K562 (cell line): ENCODE measurements around the gene TFEC. TPM values are rescaled to one million over a fixed set of nuclear protein-coding genes. Genes with fewer than 3 reads are reported as not detected.

Source experiments
- ATAC-seq: fragments of 200-7000 bp; cut with Tn5 transposase; 3 replicates; pipeline ENCODE4 v1.9.1; 2020; ENCODE audit warnings: moderate library complexity
- Bru-seq: library from RNA; stranded (reverse); fragments of 400-500 nt; gene quantifications from one replicate; lab custom pipeline; 2021; lab: Mats Ljungman, UMichigan
- BruChase-seq, 2 experiments: library from RNA; stranded (reverse); fragments of 400-500 nt; gene quantifications; one replicate each; lab custom pipeline; 2021; lab: Mats Ljungman, UMichigan
- BruUV-seq: library from RNA; stranded (reverse); fragments of 400-500 nt; replicated peaks from 2 replicates; lab custom pipeline; 2021; lab: Mats Ljungman, UMichigan
- CTCF ChIA-PET: fragments of 300-600 bp; formaldehyde crosslinking; extraction: SDS; loops from one replicate; lab custom pipeline; 2021; ENCODE audit warnings: low intra/inter-chr PET ratio; lab: Yijun Ruan, JAX
- POLR2A ChIA-PET: fragments of 300-600, 350-650 bp; sonication (Branson Sonifier 250); formaldehyde crosslinking; extraction: SDS; loops from one replicate; lab custom pipeline; 2021; ENCODE audit warnings: antibody characterized with exemption, inconsistent platforms; lab: Yijun Ruan, JAX
- DNase-seq, 4 experiments: peaks; one replicate each; pipeline versions ENCODE4 v3.0.0 to v3.0.0-alpha.2; 2011 to 2018; ENCODE audit warnings: low spot score in 3 of 4, mixed read lengths in 3 of 4; ENCODE audit errors: extremely low read depth in 1 of 4
- FAIRE-seq: peaks from 2 replicates; lab custom pipeline; 2011; peaks lifted over from hg19 to GRCh38; lab: Jason Lieb, UNC
- H2AFZ ChIP-seq: 2 replicates; pipeline ENCODE4 v1.6.0; 2011; ENCODE audit warnings: low read depth, low read length, control low read depth, inconsistent platforms
- H3K27ac ChIP-seq: fragments of 200-600 bp; 3 replicates; pipeline ENCODE4 v1.8.0; 2011; ENCODE audit warnings: low read depth, mild to moderate bottlenecking, control low read depth, inconsistent platforms, low read length, moderate library complexity, mixed read lengths; ENCODE audit errors: extremely low read depth
- H3K27me3 ChIP-seq, 2 experiments: fragments of 300-600 bp in 1 of 2; 2 replicates in 1 of 2; 3 replicates in 1 of 2; pipeline versions ENCODE4 v1.6.0 to v1.8.0; 2011; ENCODE audit warnings: inconsistent platforms in 2 of 2, low read length in 2 of 2, mild to moderate bottlenecking in 1 of 2, mixed read lengths in 1 of 2, moderate library complexity in 1 of 2; ENCODE audit not compliant: control insufficient read depth in 2 of 2, insufficient read depth in 2 of 2
- H3K36me3 ChIP-seq: fragments of 300-600 bp; 3 replicates; pipeline ENCODE4 v1.8.0; 2011; ENCODE audit warnings: mild to moderate bottlenecking, low read length, inconsistent platforms; ENCODE audit not compliant: control insufficient read depth, insufficient read depth
- H3K4me1 ChIP-seq, 2 experiments: fragments of 200-600 bp in 1 of 2; replicated peaks in 1 of 2; 2 replicates in 1 of 2; 3 replicates in 1 of 2; pipeline versions ENCODE4 v1.5.1 to v1.8.0; 2011; ENCODE audit warnings: inconsistent platforms in 2 of 2, low read length in 2 of 2, mild to moderate bottlenecking in 1 of 2, mixed read lengths in 1 of 2, moderate library complexity in 1 of 2; ENCODE audit not compliant: control insufficient read depth in 2 of 2, insufficient read depth in 2 of 2
- H3K4me2 ChIP-seq: 2 replicates; pipeline ENCODE4 v1.6.1; 2011; ENCODE audit warnings: low read length, control low read depth, inconsistent platforms, mixed read lengths; ENCODE audit not compliant: insufficient read depth
- H3K4me3 ChIP-seq: fragments of 200-600 bp; sonication (generic), shearing (Covaris generic); 2 replicates; pipeline ENCODE4 v1.5.1; 2016; ENCODE audit warnings: control low read depth, inconsistent platforms
- H3K79me2 ChIP-seq: fragments of 200-600 bp; 3 replicates; pipeline ENCODE4 v1.8.0; 2011; ENCODE audit warnings: low read length, inconsistent platforms; ENCODE audit not compliant: control insufficient read depth, insufficient read depth
- H3K9ac ChIP-seq, 2 experiments: 2 replicates each; pipeline versions ENCODE4 v1.6.0 to v1.6.1; 2011; ENCODE audit warnings: low read depth in 2 of 2, low read length in 2 of 2, control low read depth in 1 of 2, inconsistent platforms in 1 of 2, mild to moderate bottlenecking in 1 of 2, mixed read lengths in 1 of 2; ENCODE audit not compliant: insufficient read depth in 1 of 2
- H3K9me1 ChIP-seq: one replicate; pipeline ENCODE4 v1.6.0; 2011; ENCODE audit warnings: inconsistent platforms, mild to moderate bottlenecking, low read length, moderate library complexity; ENCODE audit not compliant: control insufficient read depth, insufficient read depth
- H3K9me3 ChIP-seq: replicated peaks from 2 replicates; pipeline ENCODE4 v1.5.1; 2011; ENCODE audit warnings: low read depth, low read length, inconsistent platforms; ENCODE audit not compliant: control insufficient read depth, insufficient read depth
- H4K20me1 ChIP-seq: replicated peaks from 2 replicates; pipeline ENCODE4 v1.6.1; 2011; ENCODE audit warnings: low read length, inconsistent platforms, mixed read lengths; ENCODE audit not compliant: control insufficient read depth, insufficient read depth
- CSDE1 ChIP-seq, 2 experiments: fragments of 450-650 bp; IDR thresholded peaks; 2 replicates each; pipeline ENCODE4 v1.6.1; 2016; ENCODE audit warnings: mild to moderate bottlenecking in 1 of 2
- HDAC1 ChIP-seq, 2 experiments: fragments of 450-650 bp; IDR thresholded peaks; 2 replicates each; pipeline ENCODE4 v1.6.1; 2016 to 2017; ENCODE audit warnings: inconsistent platforms in 1 of 2, mild to moderate bottlenecking in 1 of 2, moderate library complexity in 1 of 2
- MECOM ChIP-seq: fragments of 250-450 bp; sonication (Bioruptor Pico); IDR thresholded peaks from 2 replicates; pipeline ENCODE4 v1.8.0; 2022; ENCODE audit warnings: inconsistent platforms
- SNRNP70 ChIP-seq: fragments of 200-400 bp; formaldehyde crosslinking; optimal IDR thresholded peaks from 2 replicates; pipeline ENCODE3; 2017; ENCODE audit warnings: low read depth, low read length
- TSC22D4 ChIP-seq: fragments of 450-650 bp; IDR thresholded peaks from 2 replicates; pipeline ENCODE4 v1.6.1; 2016; ENCODE audit warnings: missing genetic modification characterization, missing biosample characterization, control low read depth
- ZKSCAN8 ChIP-seq: fragments of 200-800 bp; sonication (Bioruptor generic); IDR thresholded peaks from 2 replicates; pipeline ENCODE4 v1.6.1; 2016; ENCODE audit warnings: missing genetic modification characterization, missing compliant biosample characterization
- whole genome bisulfite sequencing: fragments of 100-300 bp; shearing (Covaris generic); methylation state at CpG from one replicate; pipeline ENCODE4 v1.1.6; 2016; ENCODE audit warnings: low coverage, mixed read lengths; ENCODE audit not compliant: insufficient coverage; ENCODE audit errors: missing lambda C conversion rate; 5-methylcytosine and 5-hydroxymethylcytosine counted together
- in situ Hi-C: fragments of 300-500 bp; cut with MboI; formaldehyde crosslinking; loops from 4 replicates; pipeline ENCODE4 v1.15.0; 2018; ENCODE audit warnings: inconsistent platforms, mixed read lengths
- intact Hi-C: fragments of 100-400 bp; cut with micrococcal nuclease; formaldehyde crosslinking; loops from 2 replicates; pipeline ENCODE4 v1.14.2; 2022
- long read RNA-seq, 3 experiments: library from polyadenylated mRNA in 2 of 3; library from RNA in 1 of 3; unstranded in 2 of 3; stranded (forward) in 1 of 3; transcript quantifications; one replicate each; pipeline ENCODE4 v2.0.0, GENCODE V29; 2019 to 2022
- polyA minus RNA-seq, 3 experiments: library from RNA; depleted of rRNA, polyadenylated mRNA; stranded (reverse); fragments of >200 nt; gene quantifications; 2 replicates each; pipeline ENCODE4 v1.2.3, GENCODE V29; 2011
- polyA plus RNA-seq, 8 experiments: library from polyadenylated mRNA; depleted of rRNA in 4 of 8; stranded (reverse) in 5 of 8; unstranded in 3 of 8; fragments of >200 nt; fragmentation: Nextera tagmentation in 2 of 8; fragmentation: Illumina TruSeq in 1 of 8; extraction: Ambion mirVana in 2 of 8; extraction: Trizol in 1 of 8; gene quantifications; 2 replicates each; pipeline versions ENCODE4 v1.2.1 to v1.2.3, GENCODE V29; 2011 to 2014; ENCODE audit warnings: inconsistent platforms in 1 of 8, missing spikeins in 1 of 8
- total RNA-seq, 7 experiments: library from RNA; depleted of rRNA in 6 of 7; stranded (reverse); fragments of >200 nt in 6 of 7; fragmentation: Illumina TruSeq in 2 of 7; extraction: Trizol in 2 of 7; gene quantifications; 2 replicates each; pipeline versions ENCODE4 v1.2.1 to v1.2.3, GENCODE V29; 2011 to 2021; ENCODE audit warnings: low replicate concordance in 1 of 7
- TF ChIP-seq, protein P1 (sequence below), 3 experiments: fragments of 200-800 bp in 1 of 3; fragments of 250-450 bp in 1 of 3; fragments of 450-650 bp in 1 of 3; sonication (Bioruptor Pico) in 1 of 3; sonication (Bioruptor generic) in 1 of 3; formaldehyde crosslinking in 1 of 3; IDR thresholded peaks; 2 replicates each; pipeline versions ENCODE4 v1.6.1 to v1.8.0; 2016 to 2022; ENCODE audit warnings: mild to moderate bottlenecking in 2 of 3, missing genetic modification characterization in 2 of 3, missing compliant biosample characterization in 1 of 3, moderate library complexity in 1 of 3
- TF ChIP-seq, protein P2 (sequence below): sonication (generic); formaldehyde crosslinking; IDR thresholded peaks from 2 replicates; pipeline ENCODE4 v1.8.1; 2023; ENCODE audit warnings: mild to moderate bottlenecking, missing genetic modification reagents, moderate library complexity
- TF ChIP-seq, protein P3 (sequence below): fragments of 450-650 bp; formaldehyde crosslinking; IDR thresholded peaks from 2 replicates; pipeline ENCODE4 v1.4.0; 2020; ENCODE audit warnings: mild to moderate bottlenecking, mixed read lengths

TFEC gene, protein sequence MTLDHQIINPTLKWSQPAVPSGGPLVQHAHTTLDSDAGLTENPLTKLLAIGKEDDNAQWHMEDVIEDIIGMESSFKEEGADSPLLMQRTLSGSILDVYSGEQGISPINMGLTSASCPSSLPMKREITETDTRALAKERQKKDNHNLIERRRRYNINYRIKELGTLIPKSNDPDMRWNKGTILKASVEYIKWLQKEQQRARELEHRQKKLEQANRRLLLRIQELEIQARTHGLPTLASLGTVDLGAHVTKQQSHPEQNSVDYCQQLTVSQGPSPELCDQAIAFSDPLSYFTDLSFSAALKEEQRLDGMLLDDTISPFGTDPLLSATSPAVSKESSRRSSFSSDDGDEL
- total RNA-seq (2011; cell fraction: chromatin; rRNA removed; ENCODE audit: low replicate concordance): not detected in 2 replicates
- total RNA-seq (2011; cell fraction: nucleolus; rRNA removed): not detected in 2 replicates
- not detected in 2 replicates for total RNA-seq (2011; cell fraction: nucleoplasm; rRNA removed)
- not detected in 2 replicates for total RNA-seq (2014; rRNA removed)
- not detected in 2 replicates for total RNA-seq (2014; rRNA removed; fragmentation: Illumina TruSeq; extraction: Trizol)
- total RNA-seq (2015; rRNA removed; fragmentation: Illumina TruSeq; extraction: Trizol): not detected in 2 replicates
- not detected in 2 replicates for total RNA-seq (2021)
- polyA plus RNA-seq (2011; rRNA removed): not detected in 2 replicates
- polyA plus RNA-seq (2011; cell fraction: cytosol; rRNA removed): not detected in 2 replicates
- polyA plus RNA-seq (2011; cell fraction: nucleus; rRNA removed): not detected in 2 replicates
- polyA plus RNA-seq (2012): not detected in 2 replicates
- not detected in 2 replicates for polyA plus RNA-seq (2014; fragmentation: Illumina TruSeq; extraction: Trizol)
- polyA plus RNA-seq (2014; fragmentation: Nextera tagmentation; extraction: Ambion mirVana): under 1 TPM in 1 of 2 experiments, not detected in 1; 0.01 TPM
- polyA plus RNA-seq (2014; rRNA removed): not detected in 2 replicates
- polyA minus RNA-seq (2011; rRNA and poly(A)+ RNA removed): not detected in 2 replicates
- not detected in 2 replicates for polyA minus RNA-seq (2011; cell fraction: cytosol; rRNA and poly(A)+ RNA removed)
- polyA minus RNA-seq (2011; cell fraction: nucleus; rRNA and poly(A)+ RNA removed): not detected in 2 replicates
- percentile 2 among the genes with signal in this experiment for Bru-seq, nascent RNA
- BruChase-seq, experiment 1, labeled RNA remaining after a 2-hour chase: percentile 3 among the genes with signal in this experiment
- BruChase-seq, experiment 2, labeled RNA remaining after a 6-hour chase: percentile 5 among the genes with signal in this experiment
- long read RNA-seq, experiment 1: 0 reads
- long read RNA-seq, experiment 2: 0 reads
- long read RNA-seq, experiment 3: 0 reads

DNA sequence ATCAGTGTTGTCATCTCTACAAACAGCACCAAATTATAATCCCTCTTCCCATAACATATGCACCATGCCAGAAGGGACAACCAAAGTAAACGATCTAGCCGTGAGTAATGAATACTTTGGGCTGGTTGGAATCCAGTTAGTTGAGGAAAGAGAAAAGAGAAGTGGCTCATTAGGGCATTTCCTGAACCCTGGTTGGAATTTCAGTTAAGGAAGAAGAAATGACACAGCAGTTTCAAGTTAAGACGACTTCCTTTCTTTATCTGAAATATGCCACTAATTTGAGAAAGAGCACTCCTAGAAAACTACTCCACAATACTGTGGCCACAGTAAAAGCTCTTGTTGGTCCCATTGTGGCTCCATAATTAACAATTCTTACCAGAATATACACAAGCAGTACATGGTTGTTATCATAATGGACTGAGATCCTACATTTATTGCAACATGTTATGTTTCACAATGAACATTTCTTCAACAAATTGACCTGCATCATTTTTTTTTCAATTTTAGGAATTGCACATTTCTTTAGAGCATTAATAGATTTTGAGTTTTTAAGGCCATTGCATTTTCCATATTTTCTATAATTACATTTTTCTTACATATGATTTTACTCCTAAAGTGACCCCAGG lies at the start of gene TFEC:
TFEC (minus strand) TSS at position 113 of the 626 bp plus-strand sequence. CDS start 46,322 bp downstream, outside the sequence.
- Histone ChIP-seq H3K79me2 (no peaks in the 10 kb centered on the region), H3K4me3 (no peak within 1 kb of the TSS), H3K9me1 (no peaks in the 10 kb centered on the region), H3K27me3 (no peaks in the 10 kb centered on the region), H3K36me3 (no peaks in the 10 kb centered on the region), H3K4me1 (no peaks in the 10 kb centered on the region), H3K27ac (no peak within 1 kb of the TSS), H2AFZ (no peak within 1 kb of the TSS), H3K9ac (no peak within 1 kb of the TSS), H4K20me1 (no peaks in the 10 kb centered on the region), H3K9me3 (no peaks in the 10 kb centered on the region), H3K4me2 (no peak within 1 kb of the TSS)
- in situ Hi-C loops: no loop called here
- ATAC-seq (no peak), DNase-seq (no peak), FAIRE-seq (no peak)
- BruUV-seq: no TSS peak
- ChIA-PET POLR2A (no interaction called here), CTCF (no interaction called here)
- intact Hi-C loops: no loop called here
- whole genome bisulfite sequencing: 2% methylated on average over 3 of the region's 3 CpGs
- TF ChIP-seq SNRNP70 (no peak), ZKSCAN8 (CRISPR knock-in tag) (no peak), HDAC1 (IDR thresholded peaks at IDR 0.05) (no peak), CSDE1 (IDR thresholded peaks at IDR 0.05) (no peak), TSC22D4 (tag) (no peak), MECOM (CRISPR knock-in tag) (no peak)
- TF ChIP-seq, protein P1, sequence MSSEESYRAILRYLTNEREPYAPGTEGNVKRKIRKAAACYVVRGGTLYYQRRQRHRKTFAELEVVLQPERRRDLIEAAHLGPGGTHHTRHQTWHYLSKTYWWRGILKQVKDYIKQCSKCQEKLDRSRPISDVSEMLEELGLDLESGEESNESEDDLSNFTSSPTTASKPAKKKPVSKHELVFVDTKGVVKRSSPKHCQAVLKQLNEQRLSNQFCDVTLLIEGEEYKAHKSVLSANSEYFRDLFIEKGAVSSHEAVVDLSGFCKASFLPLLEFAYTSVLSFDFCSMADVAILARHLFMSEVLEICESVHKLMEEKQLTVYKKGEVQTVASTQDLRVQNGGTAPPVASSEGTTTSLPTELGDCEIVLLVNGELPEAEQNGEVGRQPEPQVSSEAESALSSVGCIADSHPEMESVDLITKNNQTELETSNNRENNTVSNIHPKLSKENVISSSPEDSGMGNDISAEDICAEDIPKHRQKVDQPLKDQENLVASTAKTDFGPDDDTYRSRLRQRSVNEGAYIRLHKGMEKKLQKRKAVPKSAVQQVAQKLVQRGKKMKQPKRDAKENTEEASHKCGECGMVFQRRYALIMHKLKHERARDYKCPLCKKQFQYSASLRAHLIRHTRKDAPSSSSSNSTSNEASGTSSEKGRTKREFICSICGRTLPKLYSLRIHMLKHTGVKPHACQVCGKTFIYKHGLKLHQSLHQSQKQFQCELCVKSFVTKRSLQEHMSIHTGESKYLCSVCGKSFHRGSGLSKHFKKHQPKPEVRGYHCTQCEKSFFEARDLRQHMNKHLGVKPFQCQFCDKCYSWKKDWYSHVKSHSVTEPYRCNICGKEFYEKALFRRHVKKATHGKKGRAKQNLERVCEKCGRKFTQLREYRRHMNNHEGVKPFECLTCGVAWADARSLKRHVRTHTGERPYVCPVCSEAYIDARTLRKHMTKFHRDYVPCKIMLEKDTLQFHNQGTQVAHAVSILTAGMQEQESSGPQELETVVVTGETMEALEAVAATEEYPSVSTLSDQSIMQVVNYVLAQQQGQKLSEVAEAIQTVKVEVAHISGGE (CRISPR knock-in tag; IDR thresholded peaks at IDR 0.05): no peak
- TF ChIP-seq, protein P2, sequence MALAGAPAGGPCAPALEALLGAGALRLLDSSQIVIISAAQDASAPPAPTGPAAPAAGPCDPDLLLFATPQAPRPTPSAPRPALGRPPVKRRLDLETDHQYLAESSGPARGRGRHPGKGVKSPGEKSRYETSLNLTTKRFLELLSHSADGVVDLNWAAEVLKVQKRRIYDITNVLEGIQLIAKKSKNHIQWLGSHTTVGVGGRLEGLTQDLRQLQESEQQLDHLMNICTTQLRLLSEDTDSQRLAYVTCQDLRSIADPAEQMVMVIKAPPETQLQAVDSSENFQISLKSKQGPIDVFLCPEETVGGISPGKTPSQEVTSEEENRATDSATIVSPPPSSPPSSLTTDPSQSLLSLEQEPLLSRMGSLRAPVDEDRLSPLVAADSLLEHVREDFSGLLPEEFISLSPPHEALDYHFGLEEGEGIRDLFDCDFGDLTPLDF (CRISPR knock-in tag): no peak
- TF ChIP-seq, protein P3, sequence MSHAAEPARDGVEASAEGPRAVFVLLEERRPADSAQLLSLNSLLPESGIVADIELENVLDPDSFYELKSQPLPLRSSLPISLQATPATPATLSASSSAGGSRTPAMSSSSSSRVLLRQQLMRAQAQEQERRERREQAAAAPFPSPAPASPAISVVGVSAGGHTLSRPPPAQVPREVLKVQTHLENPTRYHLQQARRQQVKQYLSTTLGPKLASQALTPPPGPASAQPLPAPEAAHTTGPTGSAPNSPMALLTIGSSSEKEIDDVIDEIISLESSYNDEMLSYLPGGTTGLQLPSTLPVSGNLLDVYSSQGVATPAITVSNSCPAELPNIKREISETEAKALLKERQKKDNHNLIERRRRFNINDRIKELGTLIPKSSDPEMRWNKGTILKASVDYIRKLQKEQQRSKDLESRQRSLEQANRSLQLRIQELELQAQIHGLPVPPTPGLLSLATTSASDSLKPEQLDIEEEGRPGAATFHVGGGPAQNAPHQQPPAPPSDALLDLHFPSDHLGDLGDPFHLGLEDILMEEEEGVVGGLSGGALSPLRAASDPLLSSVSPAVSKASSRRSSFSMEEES (CRISPR knock-in tag): no peak
